NCI-H1694 treated with DMSO at 0.1 percent for 48 hours (cell line): ENCODE results near the gene RGS3.

Experiments
- DNase-seq: peaks from one replicate; lab custom pipeline; 2025; lab: John Stamatoyannopoulos, UW

Gene RGS3

GRCh38 chr9:113620377-113621161, 157.0 kb downstream of the RGS3 start:
- DNase-seq = peak; percentile 9

GRCh38 chr9:113621309-113621791, 157.8 kb downstream of the RGS3 start:
- DNase-seq = no peak

- no peak for DNase-seq
Observed at GRCh38 chr9:113621980-113622379, 158.5 kb downstream of the RGS3 start.

- DNase-seq = no peak
Observed at GRCh38 chr9:113622600-113623400, 159.3 kb downstream of the RGS3 start.

- no peak for DNase-seq
Observed at GRCh38 chr9:113623851-113624485, 160.4 kb downstream of the RGS3 start.

GRCh38 chr9:113624721-113625120, 161.2 kb downstream of the RGS3 start:
- no peak for DNase-seq

- no peak for DNase-seq
Observed at GRCh38 chr9:113625486-113625885, 162.0 kb downstream of the RGS3 start.

GRCh38 chr9:113626735-113627495, 163.4 kb downstream of the RGS3 start:
- DNase-seq = no peak

- no peak for DNase-seq
Observed at GRCh38 chr9:113628621-113629020, 165.1 kb downstream of the RGS3 start.

- no peak for DNase-seq
Observed at GRCh38 chr9:113630386-113631136, 167.0 kb downstream of the RGS3 start.

- no peak for DNase-seq
Observed at GRCh38 chr9:113631137-113631765, 167.7 kb downstream of the RGS3 start.

GRCh38 chr9:113631871-113632665, 168.5 kb downstream of the RGS3 start:
- DNase-seq = no peak

- no peak for DNase-seq
Observed at GRCh38 chr9:113632776-113633590, 169.5 kb downstream of the RGS3 start.

- no peak for DNase-seq
Observed at GRCh38 chr9:113633782-113634595, 170.5 kb downstream of the RGS3 start.

GRCh38 chr9:113634596-113635515, 171.3 kb downstream of the RGS3 start:
- DNase-seq = no peak

GRCh38 chr9:113635586-113635985, 172.1 kb downstream of the RGS3 start:
- no peak for DNase-seq

GRCh38 chr9:113636165-113636564, 172.6 kb downstream of the RGS3 start:
- no peak for DNase-seq
